K562 (cell line): ENCODE data around the gene ZNF300. TPM values are rescaled to one million over a fixed set of nuclear protein-coding genes. Genes with fewer than 3 reads are reported as not detected.

ENCODE experiments used
- EGR1 ChIP-seq: fragments of 450-650 bp; conservative IDR thresholded peaks from 2 replicates; pipeline ENCODE4 v1.6.1; 2017; ENCODE audit warnings: mild to moderate bottlenecking
- EHMT2 ChIP-seq: fragments of 450-650 bp; IDR thresholded peaks from 2 replicates; pipeline ENCODE4 v1.6.1; 2018; ENCODE audit warnings: antibody characterized with exemption
- FOXA3 ChIP-seq, 2 experiments: fragments of 450-650 bp in 1 of 2; sonication (generic) in 1 of 2; formaldehyde crosslinking; IDR thresholded peaks in 1 of 2; conservative IDR thresholded peaks in 1 of 2; 2 replicates each; pipeline versions ENCODE4 v1.4.0 to v1.8.0; 2020 to 2022; ENCODE audit warnings: mild to moderate bottlenecking in 2 of 2, missing genetic modification reagents in 1 of 2
- SNIP1 ChIP-seq: fragments of 450-650 bp; IDR thresholded peaks from 2 replicates; pipeline ENCODE4 v1.7.1; 2017; ENCODE audit warnings: low read depth, mild to moderate bottlenecking
- ZNF586 ChIP-seq: fragments of 450-650 bp; formaldehyde crosslinking; conservative IDR thresholded peaks from 2 replicates; pipeline ENCODE4 v1.4.0; 2020; ENCODE audit warnings: mild to moderate bottlenecking, moderate library complexity
- ZNF589 ChIP-seq: fragments of 200-800 bp; sonication (Bioruptor generic); IDR thresholded peaks from 2 replicates; pipeline ENCODE4 v1.6.1; 2016; ENCODE audit warnings: low read depth, missing genetic modification characterization, missing compliant biosample characterization
- polyA plus RNA-seq, 8 experiments: library from polyadenylated mRNA; depleted of rRNA in 4 of 8; stranded (reverse) in 5 of 8; unstranded in 3 of 8; fragments of >200 nt; fragmentation: Nextera tagmentation in 2 of 8; fragmentation: Illumina TruSeq in 1 of 8; extraction: Ambion mirVana in 2 of 8; extraction: Trizol in 1 of 8; gene quantifications; 2 replicates each; pipeline versions ENCODE4 v1.2.1 to v1.2.3, GENCODE V29; 2011 to 2014; ENCODE audit warnings: inconsistent platforms in 1 of 8, missing spikeins in 1 of 8
- total RNA-seq, 7 experiments: library from RNA; depleted of rRNA in 6 of 7; stranded (reverse); fragments of >200 nt in 6 of 7; fragmentation: Illumina TruSeq in 2 of 7; extraction: Trizol in 2 of 7; gene quantifications; 2 replicates each; pipeline versions ENCODE4 v1.2.1 to v1.2.3, GENCODE V29; 2011 to 2021; ENCODE audit warnings: low replicate concordance in 1 of 7
- TF ChIP-seq, protein P1 (sequence below), 2 experiments: fragments of 450-650 bp; IDR thresholded peaks; 2 replicates each; pipeline ENCODE4 v1.6.1; 2018; ENCODE audit warnings: mild to moderate bottlenecking in 2 of 2, low read depth in 1 of 2; ENCODE audit not compliant: partially characterized antibody in 2 of 2
- TF ChIP-seq, protein P2 (sequence below), 2 experiments: fragments of 450-650 bp in 1 of 2; IDR thresholded peaks; 2 replicates each; pipeline ENCODE4 v1.6.1; 2011 to 2017; ENCODE audit warnings: low read depth in 2 of 2, antibody characterized with exemption in 1 of 2, borderline replicate concordance in 1 of 2, low read length in 1 of 2, mild to moderate bottlenecking in 1 of 2, mixed read lengths in 1 of 2; ENCODE audit not compliant: control insufficient read depth in 1 of 2
- TF ChIP-seq, protein P3 (sequence below): IDR thresholded peaks from 2 replicates; pipeline ENCODE4 v1.6.1; 2016; ENCODE audit warnings: missing genetic modification characterization, missing compliant biosample characterization
- TF ChIP-seq, protein P4 (sequence below): fragments of 250-450 bp; sonication (Bioruptor Pico); IDR thresholded peaks from 2 replicates; pipeline ENCODE4 v1.5.0; 2021; ENCODE audit warnings: mild to moderate bottlenecking, moderate library complexity

ZNF300 gene
- total and polyA plus RNA-seq, 9 of the 15 experiments (the other 6 are each of a cell fraction or from before 2014, with no cell fraction given) = 4.4 to 13.2 (median 11.1) TPM

DNA sequence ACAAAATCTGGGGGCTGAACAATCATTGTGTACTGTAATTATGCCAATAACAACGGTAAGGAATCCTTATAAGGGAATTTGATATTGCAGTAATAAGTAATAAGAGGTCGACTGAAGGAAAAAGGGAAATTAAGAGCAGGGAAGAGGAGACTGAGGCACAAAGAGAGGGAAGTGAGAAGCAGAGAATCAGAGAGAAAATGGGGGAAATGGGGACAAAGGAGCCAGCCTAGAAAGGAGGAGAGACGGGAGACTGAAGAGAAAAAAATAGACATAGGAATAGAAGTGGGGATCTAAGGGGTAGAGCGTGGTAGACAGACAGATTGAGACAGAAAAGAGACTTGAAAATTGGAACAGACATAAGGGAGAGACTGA is 518 bp upstream of the ZNF300 start (continued):
- TF ChIP-seq, protein P1, sequence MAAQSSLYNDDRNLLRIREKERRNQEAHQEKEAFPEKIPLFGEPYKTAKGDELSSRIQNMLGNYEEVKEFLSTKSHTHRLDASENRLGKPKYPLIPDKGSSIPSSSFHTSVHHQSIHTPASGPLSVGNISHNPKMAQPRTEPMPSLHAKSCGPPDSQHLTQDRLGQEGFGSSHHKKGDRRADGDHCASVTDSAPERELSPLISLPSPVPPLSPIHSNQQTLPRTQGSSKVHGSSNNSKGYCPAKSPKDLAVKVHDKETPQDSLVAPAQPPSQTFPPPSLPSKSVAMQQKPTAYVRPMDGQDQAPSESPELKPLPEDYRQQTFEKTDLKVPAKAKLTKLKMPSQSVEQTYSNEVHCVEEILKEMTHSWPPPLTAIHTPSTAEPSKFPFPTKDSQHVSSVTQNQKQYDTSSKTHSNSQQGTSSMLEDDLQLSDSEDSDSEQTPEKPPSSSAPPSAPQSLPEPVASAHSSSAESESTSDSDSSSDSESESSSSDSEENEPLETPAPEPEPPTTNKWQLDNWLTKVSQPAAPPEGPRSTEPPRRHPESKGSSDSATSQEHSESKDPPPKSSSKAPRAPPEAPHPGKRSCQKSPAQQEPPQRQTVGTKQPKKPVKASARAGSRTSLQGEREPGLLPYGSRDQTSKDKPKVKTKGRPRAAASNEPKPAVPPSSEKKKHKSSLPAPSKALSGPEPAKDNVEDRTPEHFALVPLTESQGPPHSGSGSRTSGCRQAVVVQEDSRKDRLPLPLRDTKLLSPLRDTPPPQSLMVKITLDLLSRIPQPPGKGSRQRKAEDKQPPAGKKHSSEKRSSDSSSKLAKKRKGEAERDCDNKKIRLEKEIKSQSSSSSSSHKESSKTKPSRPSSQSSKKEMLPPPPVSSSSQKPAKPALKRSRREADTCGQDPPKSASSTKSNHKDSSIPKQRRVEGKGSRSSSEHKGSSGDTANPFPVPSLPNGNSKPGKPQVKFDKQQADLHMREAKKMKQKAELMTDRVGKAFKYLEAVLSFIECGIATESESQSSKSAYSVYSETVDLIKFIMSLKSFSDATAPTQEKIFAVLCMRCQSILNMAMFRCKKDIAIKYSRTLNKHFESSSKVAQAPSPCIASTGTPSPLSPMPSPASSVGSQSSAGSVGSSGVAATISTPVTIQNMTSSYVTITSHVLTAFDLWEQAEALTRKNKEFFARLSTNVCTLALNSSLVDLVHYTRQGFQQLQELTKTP (IDR thresholded peaks at IDR 0.05; ENCODE audit: low read depth in 1 of 2, partially characterized antibody in 2 of 2) = no peak
- TF ChIP-seq SNIP1 (0 out of 2 replicates have a peak, but pooled peaks have one; percentile 43), EGR1 (no peak), ZNF589 (CRISPR knock-in tag) (no peak), EHMT2 (peak; percentile 12; the same call in 1 of the 2 replicates), ZNF586 (CRISPR knock-in tag) (no peak), FOXA3 (CRISPR knock-in tag; conservative IDR thresholded peaks at IDR 0.05 in 1 of 2, IDR thresholded peaks at IDR 0.05 in 1 of 2) (no peak)
- TF ChIP-seq, protein P2, sequence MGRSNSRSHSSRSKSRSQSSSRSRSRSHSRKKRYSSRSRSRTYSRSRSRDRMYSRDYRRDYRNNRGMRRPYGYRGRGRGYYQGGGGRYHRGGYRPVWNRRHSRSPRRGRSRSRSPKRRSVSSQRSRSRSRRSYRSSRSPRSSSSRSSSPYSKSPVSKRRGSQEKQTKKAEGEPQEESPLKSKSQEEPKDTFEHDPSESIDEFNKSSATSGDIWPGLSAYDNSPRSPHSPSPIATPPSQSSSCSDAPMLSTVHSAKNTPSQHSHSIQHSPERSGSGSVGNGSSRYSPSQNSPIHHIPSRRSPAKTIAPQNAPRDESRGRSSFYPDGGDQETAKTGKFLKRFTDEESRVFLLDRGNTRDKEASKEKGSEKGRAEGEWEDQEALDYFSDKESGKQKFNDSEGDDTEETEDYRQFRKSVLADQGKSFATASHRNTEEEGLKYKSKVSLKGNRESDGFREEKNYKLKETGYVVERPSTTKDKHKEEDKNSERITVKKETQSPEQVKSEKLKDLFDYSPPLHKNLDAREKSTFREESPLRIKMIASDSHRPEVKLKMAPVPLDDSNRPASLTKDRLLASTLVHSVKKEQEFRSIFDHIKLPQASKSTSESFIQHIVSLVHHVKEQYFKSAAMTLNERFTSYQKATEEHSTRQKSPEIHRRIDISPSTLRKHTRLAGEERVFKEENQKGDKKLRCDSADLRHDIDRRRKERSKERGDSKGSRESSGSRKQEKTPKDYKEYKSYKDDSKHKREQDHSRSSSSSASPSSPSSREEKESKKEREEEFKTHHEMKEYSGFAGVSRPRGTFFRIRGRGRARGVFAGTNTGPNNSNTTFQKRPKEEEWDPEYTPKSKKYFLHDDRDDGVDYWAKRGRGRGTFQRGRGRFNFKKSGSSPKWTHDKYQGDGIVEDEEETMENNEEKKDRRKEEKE (IDR thresholded peaks at IDR 0.05; ENCODE audit: borderline replicate concordance in 1 of 2, control insufficient read depth in 1 of 2, low read depth in 2 of 2, low read length in 1 of 2) = no peak
- TF ChIP-seq, protein P3, sequence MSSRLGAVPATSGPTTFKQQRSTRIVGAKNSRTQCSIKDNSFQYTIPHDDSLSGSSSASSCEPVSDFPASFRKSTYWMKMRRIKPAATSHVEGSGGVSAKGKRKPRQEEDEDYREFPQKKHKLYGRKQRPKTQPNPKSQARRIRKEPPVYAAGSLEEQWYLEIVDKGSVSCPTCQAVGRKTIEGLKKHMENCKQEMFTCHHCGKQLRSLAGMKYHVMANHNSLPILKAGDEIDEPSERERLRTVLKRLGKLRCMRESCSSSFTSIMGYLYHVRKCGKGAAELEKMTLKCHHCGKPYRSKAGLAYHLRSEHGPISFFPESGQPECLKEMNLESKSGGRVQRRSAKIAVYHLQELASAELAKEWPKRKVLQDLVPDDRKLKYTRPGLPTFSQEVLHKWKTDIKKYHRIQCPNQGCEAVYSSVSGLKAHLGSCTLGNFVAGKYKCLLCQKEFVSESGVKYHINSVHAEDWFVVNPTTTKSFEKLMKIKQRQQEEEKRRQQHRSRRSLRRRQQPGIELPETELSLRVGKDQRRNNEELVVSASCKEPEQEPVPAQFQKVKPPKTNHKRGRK (tag) = peak; percentile 82
- TF ChIP-seq, protein P4, sequence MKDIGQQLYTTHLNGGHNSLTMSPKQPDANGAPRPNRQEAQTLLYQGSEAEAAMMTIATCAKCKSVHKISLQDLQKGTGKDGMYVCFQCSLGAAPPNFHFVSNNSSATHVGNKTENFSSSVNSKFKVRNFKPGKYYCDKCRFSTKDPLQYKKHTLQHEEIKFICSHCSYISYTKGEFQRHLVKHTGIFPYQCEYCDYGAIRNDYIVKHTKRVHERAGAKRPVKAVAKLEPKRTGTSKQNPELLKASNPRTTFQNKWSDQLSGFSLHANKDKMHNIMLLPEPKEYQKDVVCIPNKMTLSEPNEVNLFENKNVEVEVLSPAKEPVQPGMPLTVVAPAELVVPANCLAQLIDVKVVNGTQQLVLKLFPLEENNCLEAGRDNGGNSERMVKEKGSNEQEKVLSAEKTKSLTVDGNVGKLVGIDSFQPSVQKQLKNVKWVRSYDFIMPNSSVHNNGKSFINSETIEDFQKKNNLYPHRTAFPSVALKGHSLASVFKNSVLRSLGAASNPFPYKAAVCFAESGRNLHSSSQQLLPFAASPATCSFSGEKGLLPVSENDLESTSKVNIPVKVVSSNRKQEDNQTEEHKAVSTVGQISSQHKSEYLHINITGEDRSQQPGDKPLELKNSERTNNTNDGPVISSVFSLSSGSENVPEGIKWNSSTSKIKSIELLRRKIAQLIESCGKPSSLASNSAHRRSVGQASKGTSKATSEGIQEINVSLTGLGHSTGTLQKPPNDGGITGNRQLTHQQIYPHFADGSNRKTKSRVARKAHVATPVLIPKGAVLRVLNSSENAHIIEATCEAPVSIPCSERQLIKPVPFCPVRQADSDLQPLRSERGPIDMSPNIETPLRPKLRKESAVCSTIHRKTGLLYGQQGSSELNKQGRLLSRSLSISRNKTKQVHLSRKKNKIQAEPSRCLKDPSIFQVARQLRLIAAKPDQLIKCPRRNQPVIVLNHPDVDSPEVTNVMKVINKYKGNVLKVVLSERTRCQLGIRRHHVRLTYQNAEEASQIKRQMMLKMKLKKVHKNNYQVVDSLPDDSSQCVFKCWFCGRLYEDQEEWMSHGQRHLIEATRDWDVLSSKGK (CRISPR knock-in tag) = no peak
